Panc1 (cell line): ENCODE results near the gene BRAF.

Experiments used
- CTCF ChIP-seq: fragments of 450-650 bp; IDR thresholded peaks from 2 replicates; pipeline ENCODE4 v1.5.1; 2017; ENCODE audit warnings: mild to moderate bottlenecking
- POLR2AphosphoS5 ChIP-seq: IDR thresholded peaks from 2 replicates; pipeline ENCODE4 v1.6.1; 2012; ENCODE audit warnings: mild to moderate bottlenecking, low read depth, low read length, moderate library complexity
- SIN3A ChIP-seq: IDR thresholded peaks from 2 replicates; pipeline ENCODE4 v1.6.1; 2012; ENCODE audit warnings: low read depth, mild to moderate bottlenecking, low read length, moderate library complexity, borderline replicate concordance; ENCODE audit not compliant: insufficient read depth
- TCF7L2 ChIP-seq: IDR thresholded peaks from 2 replicates; pipeline ENCODE4 v1.6.1; 2011; ENCODE audit warnings: mild to moderate bottlenecking, low read depth, low read length, inconsistent platforms
- TF ChIP-seq, protein P1 (sequence below), 2 experiments: IDR thresholded peaks; 2 replicates each; pipeline ENCODE4 v1.6.1; 2011 to 2012; ENCODE audit warnings: low read depth in 2 of 2, control low read depth in 1 of 2, low read length in 1 of 2, mild to moderate bottlenecking in 1 of 2, moderate library complexity in 1 of 2; ENCODE audit not compliant: insufficient read depth in 1 of 2

- TF ChIP-seq, protein P1, sequence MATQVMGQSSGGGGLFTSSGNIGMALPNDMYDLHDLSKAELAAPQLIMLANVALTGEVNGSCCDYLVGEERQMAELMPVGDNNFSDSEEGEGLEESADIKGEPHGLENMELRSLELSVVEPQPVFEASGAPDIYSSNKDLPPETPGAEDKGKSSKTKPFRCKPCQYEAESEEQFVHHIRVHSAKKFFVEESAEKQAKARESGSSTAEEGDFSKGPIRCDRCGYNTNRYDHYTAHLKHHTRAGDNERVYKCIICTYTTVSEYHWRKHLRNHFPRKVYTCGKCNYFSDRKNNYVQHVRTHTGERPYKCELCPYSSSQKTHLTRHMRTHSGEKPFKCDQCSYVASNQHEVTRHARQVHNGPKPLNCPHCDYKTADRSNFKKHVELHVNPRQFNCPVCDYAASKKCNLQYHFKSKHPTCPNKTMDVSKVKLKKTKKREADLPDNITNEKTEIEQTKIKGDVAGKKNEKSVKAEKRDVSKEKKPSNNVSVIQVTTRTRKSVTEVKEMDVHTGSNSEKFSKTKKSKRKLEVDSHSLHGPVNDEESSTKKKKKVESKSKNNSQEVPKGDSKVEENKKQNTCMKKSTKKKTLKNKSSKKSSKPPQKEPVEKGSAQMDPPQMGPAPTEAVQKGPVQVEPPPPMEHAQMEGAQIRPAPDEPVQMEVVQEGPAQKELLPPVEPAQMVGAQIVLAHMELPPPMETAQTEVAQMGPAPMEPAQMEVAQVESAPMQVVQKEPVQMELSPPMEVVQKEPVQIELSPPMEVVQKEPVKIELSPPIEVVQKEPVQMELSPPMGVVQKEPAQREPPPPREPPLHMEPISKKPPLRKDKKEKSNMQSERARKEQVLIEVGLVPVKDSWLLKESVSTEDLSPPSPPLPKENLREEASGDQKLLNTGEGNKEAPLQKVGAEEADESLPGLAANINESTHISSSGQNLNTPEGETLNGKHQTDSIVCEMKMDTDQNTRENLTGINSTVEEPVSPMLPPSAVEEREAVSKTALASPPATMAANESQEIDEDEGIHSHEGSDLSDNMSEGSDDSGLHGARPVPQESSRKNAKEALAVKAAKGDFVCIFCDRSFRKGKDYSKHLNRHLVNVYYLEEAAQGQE (IDR thresholded peaks at IDR 0.05; ENCODE audit: insufficient read depth in 1 of 2, low read depth in 2 of 2, low read length in 1 of 2): no peak
- TF ChIP-seq CTCF (no peak), SIN3A (no peak), POLR2AphosphoS5 (no peak), TCF7L2 (no peak)
Measured at GRCh38 chr7:140918236-140918635, 6.5 kb downstream of the BRAF start.
